T-helper 2 cell treated with Interferon-gamma antibody and Interleukin-4, amounts not matched to agents 5 μg/mL and 100 μg/mL, for 36 hours (primary cell): ENCODE data around the gene RET.

Experiments used
- DNase-seq: peaks from one replicate; pipeline ENCODE4 v3.0.0; 2021; ENCODE audit warnings: low spot score
- H3K27ac Mint-ChIP-seq: one replicate; pipeline ENCODE4 v1.8.0; 2021; ENCODE audit warnings: mild to moderate bottlenecking, mixed read lengths
- H3K27me3 Mint-ChIP-seq: one replicate; pipeline ENCODE4 v1.8.0; 2021; ENCODE audit warnings: low read depth, mixed read lengths
- H3K36me3 Mint-ChIP-seq: one replicate; pipeline ENCODE4 v1.8.0; 2021; ENCODE audit warnings: low read depth, mixed read lengths
- H3K4me1 Mint-ChIP-seq: one replicate; pipeline ENCODE4 v1.8.0; 2021; ENCODE audit warnings: low read depth, mixed read lengths
- H3K4me3 Mint-ChIP-seq: one replicate; pipeline ENCODE4 v1.8.0; 2022; ENCODE audit warnings: mild to moderate bottlenecking, moderate library complexity, mixed read lengths
- H3K9me3 Mint-ChIP-seq: one replicate; pipeline ENCODE4 v1.8.0; 2021; ENCODE audit warnings: mixed read lengths

The RET gene

GRCh38 chr10:43073721-43074120, 3.1 kb upstream of the RET start:
- H3K4me1 Mint-ChIP-seq: peaks cover 4% of the 10 kb centered on the region
- H3K4me3 Mint-ChIP-seq: no peak overlapping the region
- no peaks in the 10 kb centered on the region for H3K36me3 Mint-ChIP-seq
- no peak overlapping the region for H3K27ac Mint-ChIP-seq
- H3K27me3 Mint-ChIP-seq: peaks cover 22% of the 10 kb centered on the region
- no peaks in the 10 kb centered on the region for H3K9me3 Mint-ChIP-seq
- DNase-seq: no peak

GRCh38 chr10:43074409-43074808, 2.5 kb upstream of the RET start:
- Mint-ChIP-seq H3K4me1 (peaks cover 4% of the 10 kb centered on the region), H3K36me3 (no peaks in the 10 kb centered on the region), H3K9me3 (no peaks in the 10 kb centered on the region), H3K27ac (no peak overlapping the region), H3K4me3 (no peak overlapping the region), H3K27me3 (peaks cover 29% of the 10 kb centered on the region)
- no peak for DNase-seq

GRCh38 chr10:43074827-43075611, 1.9 kb upstream of the RET start:
- Mint-ChIP-seq H3K27me3 (peaks cover 35% of the 10 kb centered on the region), H3K27ac (no peak overlapping the region), H3K4me3 (no peak overlapping the region), H3K4me1 (peaks cover 4% of the 10 kb centered on the region), H3K9me3 (no peaks in the 10 kb centered on the region), H3K36me3 (no peaks in the 10 kb centered on the region)
- no peak for DNase-seq

- Mint-ChIP-seq H3K27ac (no peak overlapping the region), H3K4me1 (peaks cover 4% of the 10 kb centered on the region), H3K9me3 (no peaks in the 10 kb centered on the region), H3K36me3 (no peaks in the 10 kb centered on the region), H3K4me3 (no peak overlapping the region), H3K27me3 (peaks cover 36% of the 10 kb centered on the region)
- DNase-seq: no peak
Measured at GRCh38 chr10:43075612-43076003, 1.3 kb upstream of the RET start.

- Mint-ChIP-seq H3K27ac (no peak overlapping the region), H3K4me1 (peaks cover 4% of the 10 kb centered on the region), H3K9me3 (no peaks in the 10 kb centered on the region), H3K27me3 (peaks cover 37% of the 10 kb centered on the region), H3K36me3 (no peaks in the 10 kb centered on the region), H3K4me3 (peak overlapping the region; percentile 37)
- no peak for DNase-seq
Measured at GRCh38 chr10:43076311-43076875, 476 bp upstream of the RET start.

GRCh38 chr10:43077421-43078171, 727 bp downstream of the RET start:
- DNase-seq: no peak
- H3K36me3 Mint-ChIP-seq: no peaks in the 10 kb centered on the region
- peaks cover 4% of the 10 kb centered on the region for H3K4me1 Mint-ChIP-seq
- H3K9me3 Mint-ChIP-seq: no peaks in the 10 kb centered on the region
- H3K27me3 Mint-ChIP-seq: peaks cover 37% of the 10 kb centered on the region
- no peak overlapping the region for H3K27ac Mint-ChIP-seq
- peak overlapping the region; percentile 66 for H3K4me3 Mint-ChIP-seq

GRCh38 chr10:43078175-43078985, 1.5 kb downstream of the RET start:
- H3K27ac Mint-ChIP-seq: no peak overlapping the region
- peak overlapping the region; percentile 66 for H3K4me3 Mint-ChIP-seq
- H3K36me3 Mint-ChIP-seq: no peaks in the 10 kb centered on the region
- peaks cover 5% of the 10 kb centered on the region for H3K4me1 Mint-ChIP-seq
- no peak for DNase-seq
- no peaks in the 10 kb centered on the region for H3K9me3 Mint-ChIP-seq
- H3K27me3 Mint-ChIP-seq: peaks cover 37% of the 10 kb centered on the region

GRCh38 chr10:43078986-43079273, 2.1 kb downstream of the RET start:
- Mint-ChIP-seq H3K9me3 (no peaks in the 10 kb centered on the region), H3K36me3 (no peaks in the 10 kb centered on the region), H3K4me3 (no peak overlapping the region), H3K4me1 (peaks cover 6% of the 10 kb centered on the region), H3K27ac (no peak overlapping the region), H3K27me3 (peaks cover 39% of the 10 kb centered on the region)
- no peak for DNase-seq

GRCh38 chr10:43079856-43080255, 3.0 kb downstream of the RET start:
- Mint-ChIP-seq H3K27me3 (peaks cover 41% of the 10 kb centered on the region), H3K4me1 (peaks cover 6% of the 10 kb centered on the region), H3K27ac (no peak overlapping the region), H3K36me3 (no peaks in the 10 kb centered on the region), H3K4me3 (no peak overlapping the region), H3K9me3 (no peaks in the 10 kb centered on the region)
- no peak for DNase-seq

GRCh38 chr10:43082087-43082486, 5.2 kb downstream of the RET start:
- Mint-ChIP-seq H3K9me3 (no peaks in the 10 kb centered on the region), H3K27ac (no peak overlapping the region), H3K4me3 (no peak overlapping the region), H3K27me3 (peaks cover 31% of the 10 kb centered on the region), H3K36me3 (no peaks in the 10 kb centered on the region), H3K4me1 (peaks cover 2% of the 10 kb centered on the region)
- no peak for DNase-seq

GRCh38 chr10:43082746-43083145, 5.9 kb downstream of the RET start:
- Mint-ChIP-seq H3K27me3 (peaks cover 28% of the 10 kb centered on the region), H3K4me1 (peaks cover 2% of the 10 kb centered on the region), H3K9me3 (no peaks in the 10 kb centered on the region), H3K36me3 (no peaks in the 10 kb centered on the region), H3K27ac (no peak overlapping the region), H3K4me3 (no peak overlapping the region)
- DNase-seq: no peak

- H3K4me3 Mint-ChIP-seq: no peak overlapping the region
- H3K9me3 Mint-ChIP-seq: no peaks in the 10 kb centered on the region
- H3K27ac Mint-ChIP-seq: no peak overlapping the region
- DNase-seq: no peak
- H3K27me3 Mint-ChIP-seq: peaks cover 19% of the 10 kb centered on the region
- H3K4me1 Mint-ChIP-seq: peaks cover 2% of the 10 kb centered on the region
- no peaks in the 10 kb centered on the region for H3K36me3 Mint-ChIP-seq
Measured at GRCh38 chr10:43083764-43084163, 6.9 kb downstream of the RET start.

- Mint-ChIP-seq H3K4me1 (peaks cover 2% of the 10 kb centered on the region), H3K27ac (no peak overlapping the region), H3K9me3 (no peaks in the 10 kb centered on the region), H3K4me3 (no peak overlapping the region), H3K36me3 (no peaks in the 10 kb centered on the region), H3K27me3 (peaks cover 8% of the 10 kb centered on the region)
- no peak for DNase-seq
Measured at GRCh38 chr10:43084812-43085211, 7.9 kb downstream of the RET start.
